ENCODE data around the gene C1orf141. TPM values are rescaled to one million over a fixed set of nuclear protein-coding genes. Genes with fewer than 3 reads are reported as not detected.

The C1orf141 gene
- total RNA-seq, 4 donors from 2014 or later: not detected

- H3K4me3 ChIP-seq: no peak overlapping the region
- peaks cover 13 to 23% (median 16%) of the 10 kb centered on the region in 4 donors for H3K4me1 ChIP-seq
- H3K36me3 ChIP-seq: peaks cover 12 to 87% (median 62%) of the 10 kb centered on the region in 4 donors
- DNase-seq (ENCODE audit: extremely low spot score): no peak
- no peaks in the 10 kb centered on the region for H3K27me3 ChIP-seq
- 95% methylated on average over 4 of the region's 4 CpGs for WGBS
- intact Hi-C loops (cut with DNase I): no loop called here
- no peaks in the 10 kb centered on the region for H3K9me3 ChIP-seq
- TF ChIP-seq POLR2AphosphoS5 (IDR thresholded peaks at IDR 0.05) (no peak), POLR2A (IDR thresholded peaks at IDR 0.05; ENCODE audit: low read depth) (no peak), EP300 (IDR thresholded peaks at IDR 0.05) (no peak), CTCF (IDR thresholded peaks at IDR 0.05) (no peak)
- no peak overlapping the region for H3K27ac ChIP-seq (replicated peaks in 1 of 4)
These were observed 90.0 kb downstream of the C1orf141 start for GRCh38 chr1:67044631-67045270.

DNA sequence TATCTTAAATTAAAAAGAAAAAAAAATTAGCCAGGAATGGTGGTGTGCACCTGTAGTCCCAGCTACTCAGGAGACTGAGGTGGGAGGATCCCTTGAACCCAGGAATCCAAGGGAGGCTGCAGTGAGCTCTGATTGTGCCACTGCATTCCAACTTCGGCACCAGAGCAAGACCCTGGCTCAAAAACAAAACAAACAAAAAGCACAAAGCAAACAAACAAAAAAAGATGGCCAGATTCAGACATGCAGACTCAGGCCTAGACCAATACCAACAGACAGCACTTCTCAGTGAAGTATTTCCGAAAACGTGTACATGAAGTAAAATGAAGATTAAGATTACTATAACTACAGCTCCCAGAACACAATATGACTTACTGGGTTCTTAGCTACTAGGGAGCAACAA, 91.4 kb downstream of the C1orf141 start:
- no peak overlapping the region for H3K27ac ChIP-seq (replicated peaks in 1 of 4)
- H3K36me3 ChIP-seq: peaks cover 7 to 89% (median 58%) of the 10 kb centered on the region in 4 donors
- H3K27me3 ChIP-seq: no peaks in the 10 kb centered on the region
- peaks cover 13 to 25% (median 19%) of the 10 kb centered on the region in 4 donors for H3K4me1 ChIP-seq
- WGBS: 75% methylated on average over 3 of the region's 3 CpGs
- DNase-seq (ENCODE audit: extremely low spot score): no peak
- intact Hi-C loops (cut with DNase I): no loop called here
- TF ChIP-seq CTCF (IDR thresholded peaks at IDR 0.05): no peak
- TF ChIP-seq POLR2AphosphoS5 (IDR thresholded peaks at IDR 0.05): no peak
- no peak for TF ChIP-seq POLR2A (IDR thresholded peaks at IDR 0.05; ENCODE audit: low read depth)
- no peak for TF ChIP-seq EP300 (IDR thresholded peaks at IDR 0.05)
- H3K4me3 ChIP-seq: no peak overlapping the region
- H3K9me3 ChIP-seq: no peaks in the 10 kb centered on the region

Small RNA genes lying within 50 kb of the gene (small RNA-seq; reads per million reads assigned to genes)
- gene RF00322: 0 reads per million in 3 donors

Other genes with a start within 250 kb of the C1orf141 start
- gene DNAI4, start 210.1 kb downstream of the C1orf141 start, total RNA-seq: 1 to 10 TPM; 4.9 to 6.2 (median 5.5) TPM
- gene MIER1, start 210.0 kb downstream of the C1orf141 start, total RNA-seq: 10 to 100 TPM; 39.4 to 56.5 (median 49.2) TPM
- gene SLC35D1, start 80.8 kb downstream of the C1orf141 start, total RNA-seq: 1 to 10 TPM; 7.5 to 9.4 (median 8.2) TPM
- gene IL23R, start 31.5 kb upstream of the C1orf141 start, total RNA-seq: not detected
- 1 to 10 TPM in 1 of 4 donors, under 1 TPM in 2, not detected in 1; 0.29 to 1.3 (median 0.65) TPM for gene IL12RB2, start 172.9 kb upstream of the C1orf141 start, total RNA-seq